GM23248 (cell line): ENCODE results near the gene MACROD2. TPM values are rescaled to one million over a fixed set of nuclear protein-coding genes. Genes with fewer than 3 reads are reported as not detected.

Experiments
- DNase-seq: peaks from one replicate; pipeline ENCODE4 v3.0.0-alpha.2; 2015
- H2AFZ ChIP-seq: fragments of 200-600 bp; sonication (generic); 2 replicates; pipeline ENCODE4 v1.6.1; 2016; ENCODE audit warnings: antibody characterized with exemption
- H3F3A ChIP-seq: fragments of 200-600 bp; sonication (generic); 2 replicates; pipeline ENCODE4 v1.6.1; 2016; ENCODE audit warnings: mild to moderate bottlenecking, antibody characterized with exemption, mixed run types; ENCODE audit not compliant: insufficient read depth
- H3K27ac ChIP-seq: fragments of 200-600 bp; sonication (generic); 2 replicates; pipeline ENCODE4 v1.5.1; 2016; ENCODE audit warnings: mild to moderate bottlenecking
- H3K27me3 ChIP-seq: fragments of 200-600 bp; sonication (generic); replicated peaks from 2 replicates; pipeline ENCODE4 v1.6.1; 2016; ENCODE audit warnings: mild to moderate bottlenecking; ENCODE audit not compliant: insufficient read depth
- H3K36me3 ChIP-seq: fragments of 200-600 bp; sonication (generic); 2 replicates; pipeline ENCODE4 v1.6.1; 2016; ENCODE audit warnings: low read depth, mild to moderate bottlenecking
- H3K4me1 ChIP-seq: fragments of 200-600 bp; sonication (generic); 2 replicates; pipeline ENCODE4 v1.6.1; 2016; ENCODE audit warnings: mild to moderate bottlenecking; ENCODE audit not compliant: insufficient read depth
- H3K4me2 ChIP-seq: fragments of 200-600 bp; sonication (generic); one replicate; pipeline ENCODE4 v1.6.1; 2016; ENCODE audit warnings: mild to moderate bottlenecking; ENCODE audit not compliant: unreplicated experiment
- H3K4me3 ChIP-seq: fragments of 200-600 bp; sonication (generic); 2 replicates; pipeline ENCODE4 v1.5.1; 2016; ENCODE audit warnings: mild to moderate bottlenecking
- H3K79me2 ChIP-seq: fragments of 200-600 bp; sonication (generic); 2 replicates; pipeline ENCODE4 v1.6.1; 2016; ENCODE audit warnings: mild to moderate bottlenecking; ENCODE audit not compliant: insufficient read depth
- H3K9ac ChIP-seq: fragments of 200-600 bp; sonication (generic); 2 replicates; pipeline ENCODE4 v1.6.1; 2016; ENCODE audit warnings: mild to moderate bottlenecking
- H3K9me2 ChIP-seq: fragments of 200-600 bp; sonication (generic); 2 replicates; pipeline ENCODE4 v1.6.1; 2016; ENCODE audit warnings: mixed run types, mild to moderate bottlenecking, moderate library complexity; ENCODE audit not compliant: insufficient read depth
- H3K9me3 ChIP-seq: fragments of 200-600 bp; sonication (generic); one replicate; pipeline ENCODE4 v1.6.1; 2017; ENCODE audit warnings: low read depth
- H4K20me1 ChIP-seq: fragments of 200-600 bp; sonication (generic); 2 replicates; pipeline ENCODE4 v1.6.0; 2016; ENCODE audit not compliant: insufficient read depth
- EZH2 ChIP-seq: fragments of 200-600 bp; sonication (generic); IDR thresholded peaks from 2 replicates; pipeline ENCODE4 v1.6.1; 2018; ENCODE audit warnings: antibody characterized with exemption, mild to moderate bottlenecking; ENCODE audit not compliant: insufficient read depth, poor library complexity, severe bottlenecking
- EZH2phosphoT487 ChIP-seq: fragments of 200-600 bp; sonication (generic); IDR thresholded peaks from 2 replicates; pipeline ENCODE4 v1.6.1; 2018; ENCODE audit warnings: antibody characterized with exemption, moderate library complexity, mild to moderate bottlenecking, low read depth; ENCODE audit not compliant: insufficient read depth
- WGBS, 2 experiments: methylation state at CpG; one replicate each; pipeline ENCODE4 v1.1.6; 2015 to 2017; ENCODE audit warnings: low lambda C conversion rate in 2 of 2, low coverage in 1 of 2; ENCODE audit errors: missing lambda C conversion rate in 2 of 2; 5-methylcytosine and 5-hydroxymethylcytosine counted together
- in situ Hi-C: fragments of 300-500 bp; cut with MboI; formaldehyde crosslinking; loops from 2 replicates; pipeline ENCODE4 v1.15.0; 2020
- polyA plus RNA-seq: library from polyadenylated mRNA; unstranded; fragments of >200 nt; fragmentation: Nextera tagmentation; extraction: Ambion mirVana; gene quantifications from 2 replicates; pipeline ENCODE4 v1.2.1, GENCODE V29; 2016
- total RNA-seq: library from RNA; depleted of rRNA; stranded (reverse); fragments of >200 nt; shearing (Covaris generic); gene quantifications from 2 replicates; pipeline ENCODE4 v1.2.3, GENCODE V29; 2014

The MACROD2 gene
- total and polyA plus RNA-seq, 2 experiments from 2014 or later, result 1.1 to 3.1 TPM

DNA sequence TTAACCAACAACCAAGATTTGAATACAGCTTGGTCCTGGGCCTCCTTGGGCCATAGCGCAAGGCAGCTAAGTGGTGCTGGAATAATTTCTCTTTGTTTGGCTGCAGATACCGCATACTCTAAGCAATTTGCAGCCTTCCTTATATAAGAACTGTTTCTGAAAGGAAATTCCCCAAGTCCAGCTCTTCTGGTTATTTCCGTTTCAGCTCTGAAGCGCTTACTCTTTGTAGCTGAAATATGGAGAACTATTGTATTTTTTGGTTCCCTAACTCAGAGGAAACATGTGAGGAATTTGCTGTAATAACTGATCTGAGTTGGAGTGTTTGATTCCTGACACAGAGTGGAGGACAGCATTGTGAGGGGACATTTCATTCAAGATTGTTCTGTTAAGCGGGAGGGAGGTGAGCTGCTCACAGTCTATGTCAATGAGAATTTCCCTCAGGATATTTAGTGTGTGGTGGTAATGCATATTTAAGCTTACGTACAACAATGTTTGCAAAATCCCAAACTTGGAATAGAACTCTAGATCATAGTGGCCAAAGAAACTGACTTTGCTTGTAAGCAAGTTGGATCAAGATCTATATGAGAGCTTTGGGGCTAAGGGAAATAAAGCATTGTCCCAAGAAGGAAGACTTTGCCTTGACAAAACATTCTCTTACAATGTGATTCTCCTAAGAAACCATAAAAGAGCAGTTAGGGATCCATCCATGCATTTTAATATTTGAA is 918.7 kb downstream of the MACROD2 start:
- H3K4me2 ChIP-seq, result no peak overlapping the region
- H3K36me3 ChIP-seq, result no peaks in the 10 kb centered on the region
- H3F3A ChIP-seq, result no peaks in the 10 kb centered on the region
- DNase-seq, result no peak
- no peaks in the 10 kb centered on the region for H3K9me3 ChIP-seq
- H3K4me3 ChIP-seq, result no peak overlapping the region
- no peak for TF ChIP-seq EZH2phosphoT487
- no peak for TF ChIP-seq EZH2
- H3K79me2 ChIP-seq, result no peaks in the 10 kb centered on the region
- in situ Hi-C loops, result no loop called here
- no peaks in the 10 kb centered on the region for H4K20me1 ChIP-seq
- no peak overlapping the region for H3K27ac ChIP-seq
- no peak overlapping the region for H2AFZ ChIP-seq
- no peaks in the 10 kb centered on the region for H3K4me1 ChIP-seq
- no peaks in the 10 kb centered on the region for H3K27me3 ChIP-seq
- no peak overlapping the region for H3K9ac ChIP-seq
- WGBS, 2 experiments, result 85 to 90% methylated on average over 6 of the region's 6 CpGs
- H3K9me2 ChIP-seq, result no peaks in the 10 kb centered on the region

GRCh38 chr20:14914633-14915032 is 919.3 kb downstream of the MACROD2 start:
- Histone ChIP-seq H2AFZ (no peak overlapping the region), H3K9me2 (no peaks in the 10 kb centered on the region), H3K79me2 (no peaks in the 10 kb centered on the region), H3K9me3 (no peaks in the 10 kb centered on the region), H3K27me3 (no peaks in the 10 kb centered on the region), H3K4me2 (no peak overlapping the region), H3K27ac (no peak overlapping the region), H3F3A (peaks cover 3% of the 10 kb centered on the region; the same call in 1 of the 2 replicates), H4K20me1 (no peaks in the 10 kb centered on the region), H3K4me1 (peaks cover 4% of the 10 kb centered on the region), H3K4me3 (no peak overlapping the region), H3K36me3 (no peaks in the 10 kb centered on the region), H3K9ac (no peak overlapping the region)
- TF ChIP-seq EZH2, result no peak
- no peak for TF ChIP-seq EZH2phosphoT487
- WGBS, 2 experiments, result 72 to 80% methylated on average over 2 of the region's 2 CpGs
- DNase-seq, result no peak
- in situ Hi-C loops, result no loop called here

GRCh38 chr20:14915356-14915755 is 920.0 kb downstream of the MACROD2 start:
- H3K79me2 ChIP-seq, result no peaks in the 10 kb centered on the region
- H3K27ac ChIP-seq, result no peak overlapping the region
- in situ Hi-C loops, result no loop called here
- no peak overlapping the region for H2AFZ ChIP-seq
- no peaks in the 10 kb centered on the region for H3K9me2 ChIP-seq
- H3K4me2 ChIP-seq, result no peak overlapping the region
- peaks cover 7% of the 10 kb centered on the region for H3K4me1 ChIP-seq
- H3F3A ChIP-seq, result peaks cover 9% of the 10 kb centered on the region; the same call in 1 of the 2 replicates
- no peaks in the 10 kb centered on the region for H4K20me1 ChIP-seq
- H3K36me3 ChIP-seq, result no peaks in the 10 kb centered on the region
- WGBS, 2 experiments, result 49 to 50% methylated on average over 8 of the region's 8 CpGs
- DNase-seq, result no peak
- no peak for TF ChIP-seq EZH2phosphoT487
- no peak for TF ChIP-seq EZH2
- H3K27me3 ChIP-seq, result no peaks in the 10 kb centered on the region
- no peak overlapping the region for H3K9ac ChIP-seq
- no peak overlapping the region for H3K4me3 ChIP-seq
- H3K9me3 ChIP-seq, result no peaks in the 10 kb centered on the region

DNA sequence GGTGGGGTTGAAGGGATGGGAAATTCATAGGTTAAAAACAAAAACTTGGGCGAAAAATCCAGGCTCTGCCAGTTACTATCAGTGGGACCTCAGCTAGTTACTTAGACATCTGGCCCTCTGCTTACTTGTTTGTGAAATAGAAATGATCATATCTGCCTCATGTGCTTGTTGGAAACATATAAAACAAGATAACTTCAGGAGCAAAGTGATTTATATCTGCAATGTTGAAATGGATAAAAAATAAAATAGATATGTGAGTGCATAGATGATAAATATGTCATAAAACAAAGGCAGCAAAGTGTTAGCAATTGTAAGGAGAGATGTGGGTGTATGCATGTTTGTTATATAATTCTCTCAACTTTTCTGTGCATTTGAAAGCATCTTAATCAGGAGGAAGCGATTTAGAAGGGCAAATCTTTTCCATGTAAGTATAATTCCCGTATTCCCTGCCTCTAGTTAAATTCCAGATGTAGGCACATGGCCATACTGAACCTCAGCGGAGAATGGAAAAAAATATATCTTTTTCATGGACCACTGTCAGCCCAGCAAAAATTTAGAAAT is 921.1 kb downstream of the MACROD2 start:
- Histone ChIP-seq H3K79me2 (no peaks in the 10 kb centered on the region), H3K4me3 (no peak overlapping the region), H3K4me2 (no peak overlapping the region), H3K27ac (no peak overlapping the region), H2AFZ (no peak overlapping the region), H4K20me1 (no peaks in the 10 kb centered on the region), H3K9me2 (no peaks in the 10 kb centered on the region), H3K27me3 (no peaks in the 10 kb centered on the region), H3K9ac (no peak overlapping the region), H3K4me1 (peaks cover 7% of the 10 kb centered on the region), H3K36me3 (no peaks in the 10 kb centered on the region), H3F3A (peaks cover 9% of the 10 kb centered on the region; the same call in 1 of the 2 replicates), H3K9me3 (no peaks in the 10 kb centered on the region)
- no peak for TF ChIP-seq EZH2phosphoT487
- in situ Hi-C loops, result no loop called here
- WGBS, 2 experiments, result 90 to 91% methylated on average over 4 of the region's 4 CpGs
- no peak for DNase-seq
